ENCODE measurements around the gene DCLK1. TPM values are rescaled to one million over a fixed set of nuclear protein-coding genes. Genes with fewer than 3 reads are reported as not detected.

DCLK1 gene
- total RNA-seq, 2 experiments from 2014 or later = not detected

GRCh38 chr13:35848336-35849255, 282.6 kb downstream of the DCLK1 start:
- ChIA-PET CTCF (no interaction called here), POLR2A (no interaction called here)

- ChIA-PET CTCF (no interaction called here), POLR2A (no interaction called here)
These were observed 287.9 kb downstream of the DCLK1 start for GRCh38 chr13:35843272-35843671.

GRCh38 chr13:35841060-35841521, 290.1 kb downstream of the DCLK1 start:
- POLR2A ChIA-PET = no interaction called here
- CTCF ChIA-PET = no interaction called here

GRCh38 chr13:35839806-35840205, 291.4 kb downstream of the DCLK1 start:
- ChIA-PET CTCF (no interaction called here), POLR2A (no interaction called here)

DNA sequence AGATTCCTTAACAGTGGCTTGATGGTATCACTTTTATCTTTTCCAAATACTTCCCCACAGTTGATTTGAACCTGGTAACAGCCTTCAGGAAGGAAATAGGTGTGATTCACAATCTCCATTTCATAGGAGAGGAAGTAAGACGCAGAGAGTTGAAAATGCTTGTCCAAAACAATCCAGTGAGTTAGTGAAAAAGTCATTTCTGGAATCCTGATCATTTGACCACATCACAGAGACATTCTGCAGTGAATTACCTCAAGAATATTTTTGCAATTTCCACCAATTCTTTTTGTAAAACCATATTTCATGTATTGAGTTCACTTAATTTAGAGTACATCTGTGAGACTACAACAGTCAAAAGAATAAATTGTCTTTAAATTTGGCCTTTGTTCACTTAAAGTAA, 292.8 kb downstream of the DCLK1 start:
- ChIA-PET POLR2A (no interaction called here), CTCF (no interaction called here)

- POLR2A ChIA-PET = no interaction called here
- CTCF ChIA-PET = no interaction called here
These were observed 294.7 kb downstream of the DCLK1 start for GRCh38 chr13:35836446-35836845.

- POLR2A ChIA-PET = no interaction called here
These were observed 295.2 kb downstream of the DCLK1 start for GRCh38 chr13:35835989-35836388.

DNA sequence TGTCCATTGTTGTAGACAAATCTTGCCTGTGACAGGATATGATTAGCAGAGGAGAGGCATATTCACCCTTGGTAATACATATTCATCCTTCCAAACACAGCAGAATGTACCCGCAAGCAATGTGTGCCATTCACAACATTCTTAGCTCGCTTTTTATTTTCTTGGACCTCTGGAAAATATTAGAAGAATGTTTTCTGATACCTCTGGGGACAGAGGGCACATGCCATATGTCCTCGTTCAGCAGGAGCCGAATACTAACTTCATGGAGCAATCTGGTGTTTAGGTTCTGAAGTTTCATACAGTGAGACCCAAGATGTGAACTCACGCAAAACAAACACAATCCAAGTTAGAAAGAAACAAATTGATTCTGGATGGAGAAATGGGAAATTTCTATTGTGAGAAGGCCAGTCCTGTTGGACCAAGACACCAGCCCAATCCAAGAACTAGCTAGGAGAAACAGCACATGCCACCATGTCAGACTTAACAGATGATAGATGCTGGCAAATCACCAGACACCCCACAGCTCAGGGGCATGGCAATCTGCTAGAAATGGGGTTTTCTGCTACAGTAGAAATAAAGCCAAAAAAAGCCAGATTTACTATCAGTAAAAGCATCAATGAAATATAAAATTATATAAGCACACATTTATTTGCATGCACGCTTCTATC, 297.4 kb downstream of the DCLK1 start:
- CTCF ChIA-PET = no interaction called here
- POLR2A ChIA-PET = no interaction called here

More at GRCh38 chr13:35835989-35836388, 295.2 kb downstream of the DCLK1 start:
- CTCF ChIA-PET = interaction anchor here (1.1 kb wide), 1 partner anchor 9 kb away, joined by 3 read pairs; no protein-coding TSS in a partner anchor

- ChIA-PET POLR2A (no interaction called here), CTCF (no interaction called here)
These were observed 298.2 kb downstream of the DCLK1 start for GRCh38 chr13:35833031-35833430.

DNA sequence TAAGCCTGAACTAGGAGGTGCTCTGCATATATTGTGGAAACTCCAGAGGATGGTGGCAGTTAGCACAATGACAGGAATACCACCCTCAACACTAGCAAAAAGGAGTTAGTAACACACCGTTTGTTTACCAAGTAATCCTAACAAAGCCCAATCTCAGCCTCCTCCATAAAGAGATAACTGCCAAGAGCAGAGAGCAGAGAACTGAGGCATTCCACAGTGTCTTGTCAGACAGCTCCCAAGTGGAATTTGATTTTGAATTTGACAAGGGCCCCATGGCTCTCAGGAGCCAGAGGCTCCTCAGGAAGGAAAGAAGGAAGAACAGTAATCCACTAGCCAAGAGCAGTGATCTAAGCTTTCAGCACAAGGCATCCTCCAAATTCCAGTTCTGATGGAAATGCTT, 298.6 kb downstream of the DCLK1 start:
- CTCF ChIA-PET = no interaction called here
- POLR2A ChIA-PET = no interaction called here

DNA sequence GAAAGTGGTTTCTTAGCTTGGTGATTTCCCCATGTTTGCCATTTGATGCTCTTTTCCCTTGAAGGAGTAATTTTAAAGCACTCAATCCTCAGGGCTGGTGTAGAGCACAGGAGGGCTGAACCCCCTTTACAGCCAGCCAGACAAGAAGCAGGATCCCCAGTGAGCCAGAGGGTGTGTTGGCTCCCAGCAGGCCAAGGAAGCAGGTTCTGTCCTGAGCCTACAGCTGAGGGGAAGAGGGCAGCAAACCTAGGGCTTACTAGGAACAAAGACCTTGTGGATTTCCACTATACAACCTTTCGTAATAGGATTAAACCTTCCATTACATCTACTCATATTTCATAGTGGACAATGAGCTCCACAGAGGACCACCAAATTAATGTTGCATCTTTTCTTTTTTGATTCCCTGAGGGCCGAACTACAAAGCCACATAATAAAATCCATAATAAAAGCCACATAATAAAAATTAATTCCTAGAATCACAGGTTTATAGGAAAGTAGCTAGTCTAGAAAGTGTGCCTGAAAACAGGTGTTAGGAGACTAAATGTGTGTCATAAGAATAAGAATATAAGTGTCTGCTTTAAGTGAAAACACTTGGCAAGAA, 300.2 kb downstream of the DCLK1 start:
- CTCF ChIA-PET = interaction anchor here (0.6 kb wide), 1 partner anchor 1226 kb away, joined by 4 read pairs; no protein-coding TSS in a partner anchor
- POLR2A ChIA-PET = no interaction called here

DNA sequence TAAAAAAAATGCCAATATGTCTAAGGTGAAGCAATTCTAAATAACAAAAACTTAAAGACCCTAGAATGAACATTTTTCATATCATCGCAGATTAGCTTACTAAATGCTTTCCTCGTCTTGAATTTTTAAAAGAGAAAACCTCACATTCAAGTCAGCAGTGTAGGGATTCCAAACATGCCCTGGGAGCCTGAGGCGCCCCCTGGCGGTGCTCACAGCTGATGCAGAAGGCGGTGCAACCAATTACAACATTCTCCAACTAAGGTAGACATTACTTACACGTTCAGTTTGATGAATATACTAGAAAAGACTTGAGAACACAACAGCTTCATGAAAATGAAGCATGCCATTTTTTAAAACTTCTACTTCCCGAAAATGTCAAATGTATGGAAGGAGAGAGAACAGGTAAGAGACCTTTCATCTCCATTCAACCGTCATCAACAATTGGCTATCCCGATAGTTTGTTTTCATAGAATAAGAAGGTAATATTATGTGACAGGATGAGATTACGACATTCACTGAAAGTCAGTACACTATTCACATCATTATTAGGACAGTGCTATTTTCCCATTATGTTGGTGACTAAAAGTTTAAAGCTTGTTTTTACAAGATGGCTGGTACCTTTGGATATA, 304.4 kb downstream of the DCLK1 start:
- ChIA-PET POLR2A (no interaction called here), CTCF (interaction anchor here (0.6 kb wide), 1 partner anchor 9 kb away, joined by 3 read pairs; no protein-coding TSS in a partner anchor)

- ChIA-PET CTCF (no interaction called here), POLR2A (no interaction called here)
These were observed 306.4 kb downstream of the DCLK1 start for GRCh38 chr13:35824825-35825224.

DNA sequence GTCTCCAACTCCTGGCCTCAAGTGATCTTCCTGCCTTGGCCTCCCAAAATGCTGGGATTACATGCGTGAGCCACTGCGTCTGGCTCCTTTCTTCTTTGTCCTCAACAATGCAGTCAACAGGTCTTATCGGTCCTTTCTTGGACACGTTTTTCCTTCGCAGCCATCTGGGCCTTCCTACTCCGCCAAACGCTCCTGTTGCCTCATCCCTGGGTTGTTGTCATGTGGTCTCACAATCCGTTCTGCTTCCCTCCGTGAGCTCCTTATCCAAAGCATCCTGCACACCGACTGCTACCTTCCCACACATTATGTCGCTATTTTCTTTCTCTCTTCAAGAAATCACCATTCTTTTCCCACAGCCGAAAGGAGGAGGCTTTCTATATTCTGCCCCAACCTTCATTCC, 306.8 kb downstream of the DCLK1 start:
- ChIA-PET CTCF (no interaction called here), POLR2A (no interaction called here)

- POLR2A ChIA-PET = no interaction called here
- CTCF ChIA-PET = no interaction called here
These were observed 308.5 kb downstream of the DCLK1 start for GRCh38 chr13:35822666-35823065.

DNA sequence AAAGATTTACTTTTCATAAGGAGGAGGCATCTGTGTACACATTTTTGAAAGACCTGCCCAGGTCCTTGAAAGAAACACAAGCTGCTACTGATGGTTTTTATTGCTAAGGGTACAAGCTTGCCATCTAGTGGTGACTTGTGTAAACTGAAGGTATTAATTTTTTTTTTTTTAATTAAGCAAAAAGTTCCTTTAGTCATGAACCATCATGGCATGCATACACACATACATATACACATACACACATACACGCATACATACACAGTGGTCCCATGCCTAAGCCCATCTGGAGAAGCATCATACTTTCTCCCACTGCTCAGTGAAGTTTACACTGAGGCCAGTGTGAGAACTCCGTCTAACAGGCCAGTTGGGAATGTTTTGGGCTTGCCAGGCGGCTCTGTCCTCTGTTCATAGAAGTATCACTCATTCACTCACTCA, 312.5 kb downstream of the DCLK1 start:
- CTCF ChIA-PET = interaction anchor here (0.7 kb wide), 1 partner anchor 1185 kb away, joined by 4 read pairs; no protein-coding TSS in a partner anchor
- POLR2A ChIA-PET = no interaction called here

DNA sequence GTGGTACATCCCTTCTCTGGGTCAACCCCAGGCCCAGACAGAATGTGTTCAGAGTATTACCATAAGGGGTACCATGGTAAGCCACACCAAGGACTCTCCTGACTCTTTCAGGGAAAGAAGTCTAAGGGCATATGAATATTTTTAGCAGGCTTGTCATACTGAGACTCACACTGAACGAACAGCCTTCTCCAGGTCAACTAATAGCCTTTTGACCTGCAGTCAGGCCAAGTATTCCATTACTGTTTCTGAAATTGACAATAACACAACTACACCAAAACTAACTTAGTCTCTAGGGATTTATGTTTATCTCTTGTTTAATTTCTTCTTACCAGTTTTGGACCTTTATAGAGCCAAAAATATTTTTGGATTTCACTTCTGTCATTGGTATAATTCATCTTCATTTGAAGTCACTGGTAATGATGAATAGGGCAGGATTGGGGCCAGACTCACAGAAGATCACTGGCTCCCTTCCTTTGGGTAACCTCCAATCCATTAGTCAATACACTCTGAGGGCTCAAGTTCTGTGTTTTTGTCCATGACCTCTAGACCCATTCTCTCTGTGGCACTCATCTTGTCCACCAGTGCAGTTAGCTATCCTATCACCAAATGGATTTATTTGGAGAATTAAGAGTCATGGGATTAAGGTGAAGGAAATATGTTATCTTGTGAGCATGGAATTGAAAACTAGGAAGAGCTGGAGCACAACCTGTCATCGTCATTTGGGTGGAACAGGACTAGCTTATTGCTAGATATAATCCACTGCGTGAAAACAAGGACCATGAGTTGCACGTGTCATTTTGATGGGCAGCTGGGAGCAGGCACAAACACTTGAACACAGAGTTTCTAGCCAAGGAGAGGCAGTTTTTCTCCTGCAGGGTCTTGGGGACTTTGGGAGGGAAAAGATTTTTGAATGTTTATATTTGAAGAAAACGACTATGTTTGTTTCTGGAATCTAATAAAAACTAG, 313.3 kb downstream of the DCLK1 start:
- CTCF ChIA-PET = interaction anchor here (0.7 kb wide), 1 partner anchor 1184 kb away, joined by 4 read pairs; no protein-coding TSS in a partner anchor
- POLR2A ChIA-PET = no interaction called here

DNA sequence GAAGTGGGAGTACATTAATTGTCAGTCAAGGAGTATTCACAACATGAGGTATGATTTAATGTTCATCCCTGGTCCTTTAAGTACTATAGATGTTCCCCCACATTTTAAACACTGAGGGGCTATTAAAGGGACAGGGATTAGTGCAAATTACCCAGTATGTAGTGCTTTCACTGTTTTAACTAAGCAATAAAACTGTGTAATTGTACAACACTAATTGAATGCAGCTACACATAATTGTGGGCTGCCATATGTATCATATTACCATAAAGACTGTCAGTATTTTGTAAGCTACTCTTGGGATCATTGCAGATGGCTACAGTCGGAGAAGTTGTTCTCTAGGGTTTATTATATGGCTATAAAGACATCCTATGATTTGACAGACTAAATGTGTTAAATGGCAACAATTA, 316.6 kb downstream of the DCLK1 start:
- POLR2A ChIA-PET = no interaction called here
- CTCF ChIA-PET = no interaction called here

- POLR2A ChIA-PET = no interaction called here
- CTCF ChIA-PET = no interaction called here
These were observed 318.4 kb downstream of the DCLK1 start for GRCh38 chr13:35812736-35813135.
